Mucosa of descending colon (tissue), 3 donors: ENCODE data around the gene FBXO31. TPM values are rescaled to one million over a fixed set of nuclear protein-coding genes. Genes with fewer than 3 reads are reported as not detected.
"Not testable (repeated sequence)": the region's sequence is repeated elsewhere in the genome, so short reads cannot be mapped to it uniquely, and the experiment has no call there.

Experiments
- ATAC-seq: fragments of 200-7000 bp; cut with Tn5 transposase; one replicate; pipeline ENCODE4 v1.9.1; 2020; ENCODE audit warnings: mild to moderate bottlenecking, moderate library complexity
- DNase-seq, 3 donors: peaks; one replicate each; pipeline ENCODE4 v3.0.0-alpha.2; 2020
- H3K36me3 ChIP-seq: fragments of 200-600 bp; one replicate; pipeline ENCODE4 v1.8.0; 2021; ENCODE audit warnings: low read depth, mild to moderate bottlenecking
- H3K4me1 ChIP-seq: fragments of 200-600 bp; one replicate; pipeline ENCODE4 v1.8.0; 2021; ENCODE audit warnings: low read depth, mild to moderate bottlenecking
- H3K4me3 ChIP-seq: fragments of 200-600 bp; one replicate; pipeline ENCODE4 v1.8.0; 2021; ENCODE audit warnings: mild to moderate bottlenecking
- H3K9me3 ChIP-seq: fragments of 200-600 bp; one replicate; pipeline ENCODE4 v1.8.0; 2021; ENCODE audit warnings: mild to moderate bottlenecking
- intact Hi-C, 2 donors: fragments of 100-400 bp; cut with DNase I in 1 of 2; cut with micrococcal nuclease in 1 of 2; formaldehyde crosslinking; loops; one replicate each; pipeline versions ENCODE4 v1.11.0 to v1.11.1; 2022; cut with DNase I, micrococcal nuclease
- total RNA-seq, 3 donors: library from RNA; stranded (reverse); fragmentation: NEBNext Ultra II Directional in 2 of 3; extraction: Animal tissue kit (Norgen Biotek cat#: 25700) in 2 of 3; gene quantifications; one replicate each; pipeline versions ENCODE4 v1.2.1 to v1.2.4, GENCODE V29; 2021 to 2023
- TF ChIP-seq, protein P1 (sequence below): fragments of 200-600 bp; IDR thresholded peaks from one replicate; pipeline ENCODE4 v1.8.0; 2022; ENCODE audit warnings: antibody characterized with exemption, mild to moderate bottlenecking
- donor health status: DM: no; HTN: no; CAD: no; lungs with moderate emphysema.
- donor health status: DM: no; HTN: no; CAD: no.
- donor health status: DM: no; HTN: yes; CAD: no.

FBXO31 gene
- total RNA-seq, 3 donors from 2014 or later, result 54.2 to 104 (median 63.9) TPM

DNA sequence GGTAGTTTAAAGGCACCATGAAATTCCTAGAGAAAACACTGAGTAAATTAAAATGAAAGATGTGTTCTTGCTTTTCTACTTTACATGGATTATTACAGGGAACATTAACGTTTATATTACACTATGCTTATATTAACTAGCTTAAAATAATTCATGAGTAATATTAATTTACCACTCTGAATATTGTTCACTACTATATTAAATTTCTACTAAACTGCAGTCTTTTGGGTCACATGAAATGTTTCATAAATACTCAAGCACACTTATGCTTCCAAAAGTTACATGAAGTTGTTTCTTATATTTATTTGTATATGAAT lies 5.2 kb upstream of the FBXO31 start:
- peaks cover 33% of the 10 kb centered on the region for H3K4me1 ChIP-seq

DNA sequence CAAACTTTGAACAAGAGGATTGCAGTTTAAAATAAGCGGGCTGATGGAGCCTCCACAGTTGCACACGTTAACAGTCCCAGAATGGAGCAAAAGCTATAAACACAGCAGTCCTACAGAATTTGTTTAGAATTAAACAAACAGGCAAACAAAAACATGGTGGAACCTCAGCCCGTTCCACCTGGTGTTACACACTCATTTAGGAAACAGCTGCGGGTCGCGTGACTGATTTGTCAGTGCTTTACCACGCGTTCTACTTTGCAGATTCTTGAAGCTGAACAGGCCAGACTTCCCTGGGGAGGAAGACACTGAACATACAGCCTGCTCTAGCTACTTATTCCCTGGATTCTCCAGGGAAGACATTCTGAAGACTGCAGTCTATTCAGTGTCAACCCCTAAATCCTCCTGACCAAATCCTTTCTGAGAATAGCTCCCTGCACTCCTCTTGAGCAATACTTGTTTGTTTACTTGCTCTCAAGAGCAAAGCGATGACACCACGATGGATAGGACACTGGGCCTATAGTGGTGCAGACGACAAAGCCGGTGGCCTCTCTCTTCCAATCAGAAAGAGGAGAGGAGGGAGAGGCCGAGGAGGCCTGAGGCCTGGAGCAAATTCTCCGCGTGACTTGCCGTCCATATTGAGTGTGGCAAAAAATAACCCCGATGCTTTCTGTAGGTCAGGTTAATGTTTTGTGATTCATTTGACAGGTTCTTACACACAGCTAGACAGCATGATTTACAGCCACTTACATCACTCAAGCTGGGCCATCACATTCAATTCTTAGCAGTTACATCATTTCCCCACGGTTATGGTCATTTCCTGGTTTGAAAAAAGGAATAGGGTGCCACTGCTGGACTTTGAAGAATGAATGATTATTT lies 4.6 kb upstream of the FBXO31 start:
- ATAC-seq, result peak; percentile 68
- Histone ChIP-seq H3K36me3 (no peaks in the 10 kb centered on the region), H3K4me1 (peaks cover 31% of the 10 kb centered on the region), H3K9me3 (no peaks in the 10 kb centered on the region), H3K4me3 (no peak overlapping the region)
- intact Hi-C loops, result no loop called here
- DNase-seq, result peak; percentile 85 to 93 (median 92)
- TF ChIP-seq, protein P1, sequence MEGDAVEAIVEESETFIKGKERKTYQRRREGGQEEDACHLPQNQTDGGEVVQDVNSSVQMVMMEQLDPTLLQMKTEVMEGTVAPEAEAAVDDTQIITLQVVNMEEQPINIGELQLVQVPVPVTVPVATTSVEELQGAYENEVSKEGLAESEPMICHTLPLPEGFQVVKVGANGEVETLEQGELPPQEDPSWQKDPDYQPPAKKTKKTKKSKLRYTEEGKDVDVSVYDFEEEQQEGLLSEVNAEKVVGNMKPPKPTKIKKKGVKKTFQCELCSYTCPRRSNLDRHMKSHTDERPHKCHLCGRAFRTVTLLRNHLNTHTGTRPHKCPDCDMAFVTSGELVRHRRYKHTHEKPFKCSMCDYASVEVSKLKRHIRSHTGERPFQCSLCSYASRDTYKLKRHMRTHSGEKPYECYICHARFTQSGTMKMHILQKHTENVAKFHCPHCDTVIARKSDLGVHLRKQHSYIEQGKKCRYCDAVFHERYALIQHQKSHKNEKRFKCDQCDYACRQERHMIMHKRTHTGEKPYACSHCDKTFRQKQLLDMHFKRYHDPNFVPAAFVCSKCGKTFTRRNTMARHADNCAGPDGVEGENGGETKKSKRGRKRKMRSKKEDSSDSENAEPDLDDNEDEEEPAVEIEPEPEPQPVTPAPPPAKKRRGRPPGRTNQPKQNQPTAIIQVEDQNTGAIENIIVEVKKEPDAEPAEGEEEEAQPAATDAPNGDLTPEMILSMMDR, result no peak

More for the DNA sequence above, 5.2 kb upstream of the FBXO31 start:
- ATAC-seq (no peak), DNase-seq (no peak)
- H3K36me3 ChIP-seq, result no peaks in the 10 kb centered on the region
- no peak overlapping the region for H3K4me3 ChIP-seq
- intact Hi-C loops, result no loop called here
- TF ChIP-seq, protein P1, result no peak
- no peaks in the 10 kb centered on the region for H3K9me3 ChIP-seq

DNA sequence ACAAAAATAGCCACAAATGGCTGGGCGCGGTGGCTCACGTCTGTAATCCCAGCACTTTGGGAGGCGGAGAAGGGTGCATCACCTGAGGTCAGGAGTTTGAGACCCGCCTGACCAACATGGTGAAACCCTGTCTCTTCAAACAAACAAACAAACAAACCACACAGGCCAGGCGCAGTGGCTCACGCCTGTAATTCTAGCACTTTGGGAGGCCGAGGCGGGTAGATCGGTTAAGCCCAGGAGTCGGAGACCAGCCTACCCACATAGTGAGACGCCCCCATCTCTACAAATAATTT lies 1.2 kb upstream of the FBXO31 start:
- ATAC-seq, H3K9me3 ChIP-seq, intact Hi-C loops, H3K36me3 ChIP-seq: not testable (repeated sequence)
- peak overlapping the region; percentile 35 for H3K4me3 ChIP-seq
- peaks cover 57% of the 10 kb centered on the region for H3K4me1 ChIP-seq
- peak in 2 of 3 donors; percentile 34 to 53 for DNase-seq

DNA sequence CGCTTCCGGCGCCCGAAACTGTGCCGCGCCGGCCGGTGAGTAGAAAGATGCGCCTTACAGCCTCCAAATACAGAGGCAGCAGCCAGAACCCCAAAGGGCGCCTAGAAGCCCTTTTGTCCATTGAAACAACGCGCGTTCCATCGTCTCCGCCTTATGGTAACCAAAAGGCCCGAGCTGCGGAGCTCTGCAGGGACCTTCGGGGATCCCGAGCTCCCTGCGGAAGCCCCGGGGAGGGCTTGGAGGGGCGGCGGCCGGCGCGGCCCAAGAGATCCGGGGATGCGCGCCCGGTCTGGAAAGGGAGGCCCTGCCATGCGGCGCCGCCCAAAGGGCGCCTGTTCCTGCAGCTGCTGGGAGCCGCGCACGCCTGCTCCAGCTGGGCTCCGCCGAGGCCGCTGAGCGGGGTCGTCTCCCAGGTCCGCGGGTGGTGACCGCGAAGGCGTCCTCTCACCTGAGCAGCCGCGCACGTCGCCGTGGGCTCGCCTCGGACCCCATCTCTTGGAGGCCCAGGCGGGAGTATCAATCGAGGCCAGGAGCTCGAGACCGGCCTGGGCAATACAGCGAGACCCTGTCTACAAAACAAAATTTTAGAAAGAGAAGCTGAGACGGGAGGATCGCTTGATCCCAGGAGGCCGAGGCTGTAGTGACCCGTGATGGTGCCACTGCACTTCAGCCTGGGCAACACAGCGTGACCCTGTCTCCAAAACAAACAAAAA lies 742 bp upstream of the FBXO31 start:
- H3K9me3 ChIP-seq, result no peaks in the 10 kb centered on the region
- intact Hi-C loops, result no loop called here
- peak; percentile 29 for ATAC-seq
- peak; percentile 62 to 83 (median 80) for DNase-seq
- TF ChIP-seq, protein P1, result no peak
- H3K4me1 ChIP-seq, result peaks cover 62% of the 10 kb centered on the region
- H3K4me3 ChIP-seq, result peak overlapping the region; percentile 35
- H3K36me3 ChIP-seq, result no peaks in the 10 kb centered on the region

DNA sequence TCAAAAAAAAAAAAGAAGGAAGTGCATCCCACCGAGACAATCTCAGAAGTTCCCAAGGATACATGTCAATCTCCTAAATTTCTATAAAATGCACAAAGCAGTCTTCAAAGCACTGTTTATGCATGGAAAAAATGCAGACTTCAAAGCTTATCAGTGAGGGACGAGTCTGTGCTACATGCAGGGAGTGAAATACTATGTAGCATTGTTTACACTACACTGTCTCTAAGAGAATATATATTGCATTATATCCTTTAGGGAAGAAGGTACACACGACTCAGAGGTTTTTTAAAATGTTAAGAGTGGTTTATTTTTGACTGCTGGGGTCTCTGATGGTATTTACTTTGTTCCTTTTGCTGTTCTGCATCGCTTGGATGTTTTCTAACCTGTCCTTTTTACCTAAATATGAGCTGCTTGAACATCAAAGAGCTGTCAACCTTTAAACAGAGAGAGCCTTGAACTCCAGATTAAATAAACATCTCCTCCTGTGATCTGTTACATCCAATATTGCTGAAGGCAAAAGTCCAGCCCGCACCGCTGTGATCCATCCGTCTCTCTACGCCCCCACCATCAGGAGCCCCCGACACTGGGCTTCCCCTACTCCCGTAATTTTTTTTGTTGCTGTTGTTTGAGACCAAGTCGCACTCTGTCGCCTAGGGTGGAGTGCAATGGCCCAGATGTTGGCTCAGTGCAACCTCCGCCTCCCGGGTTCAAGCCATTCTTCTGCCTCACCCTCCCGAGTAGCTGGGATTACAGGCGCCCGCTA lies 1.4 kb downstream of the FBXO31 start:
- intact Hi-C loops, result no loop called here
- Histone ChIP-seq H3K4me3 (peak overlapping the region; percentile 35), H3K4me1 (peaks cover 48% of the 10 kb centered on the region), H3K36me3 (no peaks in the 10 kb centered on the region), H3K9me3 (no peaks in the 10 kb centered on the region)
- DNase-seq (peak in 1 of 3 donors; percentile 49), ATAC-seq (no peak)
- TF ChIP-seq, protein P1, result no peak
